NB4 (cell line): ENCODE results near the gene SCN1A.

Source experiments
- DNase-seq: peaks from one replicate; pipeline ENCODE4 v3.0.0; 2010; ENCODE audit warnings: low read depth
- H3K4me3 ChIP-seq: one replicate; pipeline ENCODE4 v1.5.1; 2011; ENCODE audit warnings: mild to moderate bottlenecking, low read depth, low read length, moderate library complexity
- MYC ChIP-seq: IDR thresholded peaks from 2 replicates; pipeline ENCODE4 v1.6.1; 2011; ENCODE audit warnings: low read depth, low read length
- POLR2A ChIP-seq: IDR thresholded peaks from 2 replicates; pipeline ENCODE4 v1.6.1; 2011; ENCODE audit warnings: mild to moderate bottlenecking; ENCODE audit not compliant: insufficient read length; ENCODE audit errors: extremely low read depth
- TF ChIP-seq, protein P1 (sequence below): IDR thresholded peaks from 2 replicates; pipeline ENCODE4 v1.6.1; 2011; ENCODE audit warnings: low read depth, low read length
- TF ChIP-seq, protein P2 (sequence below): IDR thresholded peaks from one replicate; pipeline ENCODE4 v1.5.1; 2012; ENCODE audit warnings: low read depth, low read length

Gene SCN1A

DNA sequence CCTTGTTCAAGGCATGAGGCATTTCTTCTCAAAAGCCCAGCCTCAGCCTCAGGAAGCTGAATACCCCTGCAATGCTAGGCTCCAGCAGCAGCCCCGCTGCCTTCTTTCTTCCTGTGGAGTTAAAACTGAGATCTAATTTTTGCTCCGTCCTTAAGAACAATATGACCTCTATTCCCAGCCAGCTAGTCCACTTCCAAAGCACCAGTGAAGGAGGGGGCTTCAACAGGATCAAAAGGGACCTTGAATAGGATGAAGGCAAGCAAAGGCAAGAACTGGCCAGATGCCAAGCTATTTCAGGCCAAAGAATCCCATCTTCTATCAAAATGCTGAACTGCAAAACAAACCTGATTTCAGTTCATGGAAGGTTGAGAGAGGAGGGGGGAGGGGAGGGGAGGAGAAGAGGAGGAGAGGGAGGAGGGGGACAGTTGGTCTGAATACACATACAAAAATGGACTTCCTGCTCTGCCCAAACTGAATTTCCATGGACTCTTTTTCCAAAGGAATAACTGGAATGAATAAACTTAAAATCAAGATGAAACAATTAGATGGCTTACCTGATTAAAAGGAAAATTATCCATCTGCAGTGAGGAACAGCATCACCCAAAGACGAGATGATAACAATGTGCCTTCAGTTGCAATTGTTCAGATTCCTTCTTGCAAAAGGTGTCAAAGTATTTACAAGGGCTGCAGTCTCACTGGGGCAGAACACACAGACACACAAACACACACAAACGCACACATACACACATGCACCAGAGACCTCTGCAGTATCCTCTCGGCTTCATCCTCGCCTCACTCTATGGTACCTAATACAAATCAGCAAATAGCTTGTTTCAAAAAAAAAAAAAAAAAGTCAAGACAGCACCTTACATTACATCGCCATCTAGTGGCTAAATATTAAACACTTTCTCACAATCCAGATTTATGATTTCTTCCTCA is at the start of gene SCN1A:
Gene SCN1A, minus strand, starts transcription at position 804 of the 939 bp plus-strand sequence. CDS start 54,399 bp downstream, outside the sequence.
- DNase-seq: peak; percentile 48
- TF ChIP-seq, protein P1, sequence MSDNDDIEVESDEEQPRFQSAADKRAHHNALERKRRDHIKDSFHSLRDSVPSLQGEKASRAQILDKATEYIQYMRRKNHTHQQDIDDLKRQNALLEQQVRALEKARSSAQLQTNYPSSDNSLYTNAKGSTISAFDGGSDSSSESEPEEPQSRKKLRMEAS: no peak
- TF ChIP-seq, protein P2, sequence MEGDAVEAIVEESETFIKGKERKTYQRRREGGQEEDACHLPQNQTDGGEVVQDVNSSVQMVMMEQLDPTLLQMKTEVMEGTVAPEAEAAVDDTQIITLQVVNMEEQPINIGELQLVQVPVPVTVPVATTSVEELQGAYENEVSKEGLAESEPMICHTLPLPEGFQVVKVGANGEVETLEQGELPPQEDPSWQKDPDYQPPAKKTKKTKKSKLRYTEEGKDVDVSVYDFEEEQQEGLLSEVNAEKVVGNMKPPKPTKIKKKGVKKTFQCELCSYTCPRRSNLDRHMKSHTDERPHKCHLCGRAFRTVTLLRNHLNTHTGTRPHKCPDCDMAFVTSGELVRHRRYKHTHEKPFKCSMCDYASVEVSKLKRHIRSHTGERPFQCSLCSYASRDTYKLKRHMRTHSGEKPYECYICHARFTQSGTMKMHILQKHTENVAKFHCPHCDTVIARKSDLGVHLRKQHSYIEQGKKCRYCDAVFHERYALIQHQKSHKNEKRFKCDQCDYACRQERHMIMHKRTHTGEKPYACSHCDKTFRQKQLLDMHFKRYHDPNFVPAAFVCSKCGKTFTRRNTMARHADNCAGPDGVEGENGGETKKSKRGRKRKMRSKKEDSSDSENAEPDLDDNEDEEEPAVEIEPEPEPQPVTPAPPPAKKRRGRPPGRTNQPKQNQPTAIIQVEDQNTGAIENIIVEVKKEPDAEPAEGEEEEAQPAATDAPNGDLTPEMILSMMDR: peak; percentile 21
- no peak for TF ChIP-seq MYC
- no peak for TF ChIP-seq POLR2A
- H3K4me3 ChIP-seq: no peak within 1 kb of the TSS

DNA sequence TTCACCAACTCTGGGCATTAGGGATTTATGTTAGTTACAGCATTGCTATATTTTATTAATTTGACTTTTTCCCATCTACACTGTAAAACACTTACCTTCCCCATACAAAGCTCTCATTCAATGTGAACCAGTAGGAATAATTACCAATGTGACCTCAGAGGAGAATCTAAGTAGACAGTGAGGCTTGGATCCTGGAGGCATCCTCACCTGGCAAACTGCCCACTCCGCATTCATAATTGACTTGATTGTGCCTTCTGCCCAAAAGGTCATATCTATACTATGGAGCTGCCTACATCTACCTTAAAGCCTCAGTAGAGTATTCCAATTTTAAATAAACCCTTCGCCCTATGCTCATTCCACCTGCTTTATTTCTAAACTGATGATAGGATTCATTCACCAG is 45.4 kb upstream of the SCN1A start:
- no peak overlapping the region for H3K4me3 ChIP-seq
- no peak for TF ChIP-seq POLR2A
- TF ChIP-seq MYC: no peak
- TF ChIP-seq, protein P2: no peak
- TF ChIP-seq, protein P1: no peak
- DNase-seq: no peak

DNA sequence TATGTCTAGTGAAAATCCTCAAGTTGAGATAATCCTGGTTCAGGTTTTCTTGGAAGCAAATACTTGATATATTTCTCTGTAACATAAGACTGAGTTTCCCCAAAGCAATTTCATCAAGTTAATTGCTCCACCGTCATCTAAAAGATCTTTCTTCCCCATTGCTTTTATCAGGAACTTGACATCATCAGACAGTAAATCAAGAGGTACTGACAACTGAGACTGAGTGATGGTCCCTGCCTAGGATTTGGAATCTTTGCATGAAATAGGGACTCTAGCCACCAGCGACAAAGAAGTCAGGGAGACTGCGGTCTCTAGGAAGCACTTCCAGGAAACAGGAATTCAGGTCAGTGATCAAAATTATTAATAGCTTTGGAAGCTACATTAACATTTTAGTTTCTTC is 43.4 kb upstream of the SCN1A start:
- no peak overlapping the region for H3K4me3 ChIP-seq
- TF ChIP-seq, protein P2: no peak
- TF ChIP-seq POLR2A: no peak
- TF ChIP-seq, protein P1: no peak
- no peak for TF ChIP-seq MYC
- no peak for DNase-seq

DNA sequence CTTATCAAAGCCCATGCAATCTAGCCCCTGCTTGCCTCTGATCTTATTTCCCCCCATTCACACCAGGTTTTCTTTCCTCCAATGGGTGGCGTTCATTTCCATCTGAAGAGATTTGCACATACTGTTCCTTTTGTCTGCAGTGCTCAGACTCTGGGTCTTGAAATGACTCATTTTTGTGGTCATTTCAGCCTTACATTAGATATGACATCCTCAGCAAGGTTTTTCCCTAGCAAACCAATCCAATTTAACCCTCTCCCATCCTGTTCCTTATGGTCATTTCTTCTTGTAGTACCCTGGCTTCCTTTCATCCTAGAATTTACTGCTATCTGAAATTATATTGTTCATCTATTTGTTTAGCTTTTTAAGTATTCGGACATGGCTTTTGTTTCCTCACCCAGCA is 42.5 kb upstream of the SCN1A start:
- DNase-seq: peak; percentile 18
- H3K4me3 ChIP-seq: no peak overlapping the region
- TF ChIP-seq, protein P1: no peak
- no peak for TF ChIP-seq POLR2A
- TF ChIP-seq MYC: no peak
- TF ChIP-seq, protein P2: no peak

DNA sequence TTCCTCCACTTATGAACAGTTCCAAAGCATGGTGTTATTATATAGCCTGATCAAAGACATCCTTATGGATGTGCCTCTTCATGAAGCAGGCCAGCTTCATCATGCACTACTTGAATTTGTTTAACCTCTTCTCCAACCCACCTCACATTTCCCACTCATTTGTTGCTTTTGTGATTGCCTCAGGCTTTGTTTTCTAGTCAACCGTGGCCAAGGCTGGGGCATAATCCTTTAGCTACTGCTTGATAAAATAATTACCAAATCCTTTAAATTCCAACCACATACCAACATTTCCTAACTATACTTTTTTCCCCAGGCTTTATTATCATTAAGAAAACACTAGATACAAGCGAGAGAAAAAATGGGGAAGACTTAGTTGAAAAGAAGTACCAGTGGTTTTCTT is 39.6 kb upstream of the SCN1A start:
- DNase-seq: no peak
- no peak for TF ChIP-seq POLR2A
- TF ChIP-seq, protein P1: no peak
- TF ChIP-seq MYC: no peak
- no peak overlapping the region for H3K4me3 ChIP-seq

DNA sequence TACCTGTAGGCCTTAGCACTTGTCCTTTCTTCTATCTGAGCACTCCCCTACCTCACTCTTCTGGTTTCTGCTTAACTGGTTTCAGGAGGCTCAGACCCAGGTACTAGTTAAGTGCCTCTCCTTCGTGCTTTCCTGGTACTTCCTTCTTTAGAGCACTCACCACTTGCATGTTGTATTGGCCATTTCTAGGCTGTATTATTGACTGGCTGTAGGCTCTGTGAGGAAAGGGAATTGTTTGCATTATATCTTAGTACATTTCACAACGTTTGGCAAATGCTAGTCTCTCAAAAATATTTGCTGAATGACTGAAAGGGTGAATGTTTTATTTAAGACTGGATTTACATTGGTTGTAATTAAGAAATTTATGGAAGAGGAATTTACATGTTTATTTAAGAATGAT is 36.0 kb upstream of the SCN1A start:
- no peak overlapping the region for H3K4me3 ChIP-seq
- DNase-seq: no peak
- TF ChIP-seq, protein P2: no peak
- TF ChIP-seq POLR2A: no peak
- TF ChIP-seq MYC: no peak
- TF ChIP-seq, protein P1: no peak
